GM21447 (cell line): ENCODE data around the gene TNFRSF19.
A peak's percentile ranks its signal among the peaks of the same experiment; 100 is the strongest.

Source experiments
- ATAC-seq: cut with Tn5 transposase; IDR thresholded peaks from one replicate; pipeline ENCODE4 v1.9.1; 2021; ENCODE audit not compliant: unreplicated experiment

Gene TNFRSF19

GRCh38 chr13:23599083-23599925 is 29.1 kb downstream of the TNFRSF19 start:
- ATAC-seq = no peak

- ATAC-seq = no peak
Observed at GRCh38 chr13:23600100-23600499, 29.9 kb downstream of the TNFRSF19 start.

GRCh38 chr13:23600534-23600933 is 30.3 kb downstream of the TNFRSF19 start:
- ATAC-seq = no peak

- ATAC-seq = no peak
Observed at GRCh38 chr13:23605831-23606230, 35.6 kb downstream of the TNFRSF19 start.

- ATAC-seq = no peak
Observed at GRCh38 chr13:23608138-23608537, 37.9 kb downstream of the TNFRSF19 start.

- ATAC-seq = no peak
Observed at GRCh38 chr13:23608701-23609413, 38.6 kb downstream of the TNFRSF19 start.

GRCh38 chr13:23609414-23609760 is 39.2 kb downstream of the TNFRSF19 start:
- peak; percentile 45 for ATAC-seq

GRCh38 chr13:23609874-23610576 is 39.8 kb downstream of the TNFRSF19 start:
- ATAC-seq = no peak

- no peak for ATAC-seq
Observed at GRCh38 chr13:23610966-23611491, 40.8 kb downstream of the TNFRSF19 start.

- no peak for ATAC-seq
Observed at GRCh38 chr13:23612182-23612581, 42.0 kb downstream of the TNFRSF19 start.

- ATAC-seq = no peak
Observed at GRCh38 chr13:23612731-23613130, 42.5 kb downstream of the TNFRSF19 start.

- ATAC-seq = no peak
Observed at GRCh38 chr13:23613596-23613995, 43.4 kb downstream of the TNFRSF19 start.

- ATAC-seq = no peak
Observed at GRCh38 chr13:23615395-23616081, 45.3 kb downstream of the TNFRSF19 start.

GRCh38 chr13:23616228-23616627 is 46.0 kb downstream of the TNFRSF19 start:
- ATAC-seq = no peak

- ATAC-seq = no peak
Observed at GRCh38 chr13:23617551-23618024, 47.4 kb downstream of the TNFRSF19 start.

- ATAC-seq = no peak
Observed at GRCh38 chr13:23618341-23618740, 48.1 kb downstream of the TNFRSF19 start.

GRCh38 chr13:23619068-23619855 is 49.0 kb downstream of the TNFRSF19 start:
- no peak for ATAC-seq

GRCh38 chr13:23620211-23620610 is 50.0 kb downstream of the TNFRSF19 start:
- ATAC-seq = no peak

GRCh38 chr13:23620613-23621315 is 50.6 kb downstream of the TNFRSF19 start:
- ATAC-seq = no peak

GRCh38 chr13:23621316-23621645 is 51.1 kb downstream of the TNFRSF19 start:
- ATAC-seq = no peak
